Measurements from ENCODE around the gene IPO11.

- TF ChIP-seq GABPA (IDR thresholded peaks at IDR 0.05; ENCODE audit: low read depth, low read length), result no peak
- TF ChIP-seq GABPA (CRISPR knock-in tag; IDR thresholded peaks at IDR 0.05; ENCODE audit: low read depth), result no peak
- no peak for TF ChIP-seq CHD4 (IDR thresholded peaks at IDR 0.05; ENCODE audit: borderline replicate concordance, low read length)
- no peak for TF ChIP-seq REL (CRISPR knock-in tag; conservative IDR thresholded peaks at IDR 0.05)
- TF ChIP-seq CTCF (CRISPR knock-in tag; IDR thresholded peaks at IDR 0.05), result no peak
- no peak for TF ChIP-seq MAFK (conservative IDR thresholded peaks at IDR 0.05 in 1 of 2, IDR thresholded peaks at IDR 0.05 in 1 of 2; ENCODE audit: low read length in 2 of 2)
These were observed 220.7 kb downstream of the IPO11 start for GRCh38 chr5:62633243-62633642.

All from HepG2 (cell line).